ENCODE measurements around the gene SMIM8. TPM values are rescaled to one million over a fixed set of nuclear protein-coding genes. Genes with fewer than 3 reads are reported as not detected.

Gene SMIM8
- total and polyA plus RNA-seq, 2 donors (not counting 1 experiment from before 2014, with no cell fraction given) = 3.7 to 19.1 TPM

DNA sequence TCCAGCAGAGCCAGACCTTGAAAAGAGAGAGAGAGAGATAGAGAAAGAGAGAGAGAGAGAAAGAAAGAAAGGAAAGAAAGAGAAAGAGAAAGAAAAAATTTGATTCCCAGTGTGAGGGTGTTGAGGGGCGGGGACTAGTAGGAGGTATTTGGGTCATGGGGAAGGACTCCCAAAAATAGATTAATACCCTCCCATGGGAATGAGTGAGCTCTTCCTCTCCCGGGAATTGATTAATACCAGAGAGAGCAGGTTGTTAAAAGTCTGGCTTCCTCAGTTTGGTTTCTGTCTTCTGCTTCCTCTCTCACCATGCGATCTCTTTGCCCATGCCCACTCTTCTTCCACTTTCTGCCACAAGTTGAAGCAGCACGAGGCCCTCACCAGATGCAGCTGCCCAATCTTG lies 56.6 kb downstream of the SMIM8 start:
- Histone ChIP-seq H3K4me2 (replicated peaks; ENCODE audit: low read depth, low read length, poor library complexity, severe bottlenecking) (peak overlapping the region; percentile 46), H4K20me1 (ENCODE audit: control insufficient read depth, insufficient read depth, low read length, poor library complexity, severe bottlenecking) (no peaks in the 10 kb centered on the region), H3K79me2 (ENCODE audit: control insufficient read depth, insufficient read depth, low read length) (no peaks in the 10 kb centered on the region), H3K4me3 (ENCODE audit: control extremely low read depth in 1 of 5, extremely low read depth in 1 of 5, insufficient read depth in 1 of 5, low read depth in 2 of 5, low read length in 4 of 5) (no peak overlapping the region), H3K36me3 (replicated peaks in 1 of 2; ENCODE audit: control extremely low read depth in 1 of 2, control insufficient read depth in 1 of 2, extremely low read depth in 1 of 2, insufficient read depth in 2 of 2, low read length in 1 of 2) (no peaks in the 10 kb centered on the region), H3K9ac (ENCODE audit: low read length) (peak overlapping the region; percentile 19), H3K4me1 (ENCODE audit: control insufficient read depth in 2 of 2, insufficient read depth in 2 of 2, low read length in 2 of 2) (peaks cover 7 to 10% of the 10 kb centered on the region in 2 donors), H2AFZ (ENCODE audit: insufficient read depth, low read depth, low read length, poor library complexity, severe bottlenecking) (peak overlapping the region; percentile 46), H3K27me3 (replicated peaks in 1 of 4; ENCODE audit: control extremely low read depth in 1 of 4, control insufficient read depth in 3 of 4, insufficient read depth in 4 of 4, low read length in 3 of 4) (no peaks in the 10 kb centered on the region), H3K27ac (ENCODE audit: low read length in 2 of 2) (peak overlapping the region; percentile 12 to 25), H3K9me3 (ENCODE audit: control extremely low read depth in 1 of 3, control insufficient read depth in 2 of 3, insufficient read depth in 1 of 3, low read length in 2 of 3) (no peaks in the 10 kb centered on the region)
- Mint-ChIP-seq H3K4me3 (peak overlapping the region; percentile 49), H3K27ac (no peak overlapping the region), H3K9me3 (ENCODE audit: insufficient read depth) (no peaks in the 10 kb centered on the region), H3K27me3 (no peaks in the 10 kb centered on the region), H3K4me1 (peaks cover 10% of the 10 kb centered on the region)
- ATAC-seq (ENCODE audit: low read depth) = peak; percentile 31
- intact Hi-C loops (cut with micrococcal nuclease) = no loop called here
- TF ChIP-seq EZH2 (IDR thresholded peaks at IDR 0.05; ENCODE audit: borderline replicate concordance, insufficient read depth, low read depth, low read length, poor library complexity, severe bottlenecking) = no peak
- TF ChIP-seq, protein P1, sequence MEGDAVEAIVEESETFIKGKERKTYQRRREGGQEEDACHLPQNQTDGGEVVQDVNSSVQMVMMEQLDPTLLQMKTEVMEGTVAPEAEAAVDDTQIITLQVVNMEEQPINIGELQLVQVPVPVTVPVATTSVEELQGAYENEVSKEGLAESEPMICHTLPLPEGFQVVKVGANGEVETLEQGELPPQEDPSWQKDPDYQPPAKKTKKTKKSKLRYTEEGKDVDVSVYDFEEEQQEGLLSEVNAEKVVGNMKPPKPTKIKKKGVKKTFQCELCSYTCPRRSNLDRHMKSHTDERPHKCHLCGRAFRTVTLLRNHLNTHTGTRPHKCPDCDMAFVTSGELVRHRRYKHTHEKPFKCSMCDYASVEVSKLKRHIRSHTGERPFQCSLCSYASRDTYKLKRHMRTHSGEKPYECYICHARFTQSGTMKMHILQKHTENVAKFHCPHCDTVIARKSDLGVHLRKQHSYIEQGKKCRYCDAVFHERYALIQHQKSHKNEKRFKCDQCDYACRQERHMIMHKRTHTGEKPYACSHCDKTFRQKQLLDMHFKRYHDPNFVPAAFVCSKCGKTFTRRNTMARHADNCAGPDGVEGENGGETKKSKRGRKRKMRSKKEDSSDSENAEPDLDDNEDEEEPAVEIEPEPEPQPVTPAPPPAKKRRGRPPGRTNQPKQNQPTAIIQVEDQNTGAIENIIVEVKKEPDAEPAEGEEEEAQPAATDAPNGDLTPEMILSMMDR (IDR thresholded peaks at IDR 0.05) = no peak
- ChIA-PET POLR2A (no interaction called here), CTCF (interaction anchor here (0.6 to 1.5 kb wide), 2 partner anchors 14 to 19 kb away, joined by 4 to 5 read pairs; no protein-coding TSS in a partner anchor)
- WGBS (ENCODE audit: insufficient coverage) = 6% methylated on average over 2 of the region's 4 CpGs
- DNase-seq = peak; percentile 10

GRCh38 chr6:87382861-87383260 lies 60.5 kb downstream of the SMIM8 start:
- H2AFZ ChIP-seq (ENCODE audit: insufficient read depth, low read depth, low read length, poor library complexity, severe bottlenecking) = no peak overlapping the region
- ChIA-PET CTCF (no interaction called here), POLR2A (no interaction called here)
- H3K4me1 ChIP-seq (ENCODE audit: control insufficient read depth in 2 of 2, insufficient read depth in 2 of 2, low read length in 2 of 2) = peaks cover 7 to 10% of the 10 kb centered on the region in 2 donors
- H3K4me3 ChIP-seq (ENCODE audit: control extremely low read depth in 1 of 5, extremely low read depth in 1 of 5, insufficient read depth in 1 of 5, low read depth in 2 of 5, low read length in 4 of 5) = no peak overlapping the region
- no peaks in the 10 kb centered on the region for H3K27me3 ChIP-seq (replicated peaks in 1 of 4; ENCODE audit: control extremely low read depth in 1 of 4, control insufficient read depth in 3 of 4, insufficient read depth in 4 of 4, low read length in 3 of 4)
- Mint-ChIP-seq H3K4me3 (no peak overlapping the region), H3K9me3 (ENCODE audit: insufficient read depth) (no peaks in the 10 kb centered on the region), H3K4me1 (peaks cover 10% of the 10 kb centered on the region), H3K27me3 (no peaks in the 10 kb centered on the region), H3K27ac (no peak overlapping the region)
- no peaks in the 10 kb centered on the region for H3K79me2 ChIP-seq (ENCODE audit: control insufficient read depth, insufficient read depth, low read length)
- no peak for DNase-seq
- no peak for TF ChIP-seq EZH2 (IDR thresholded peaks at IDR 0.05; ENCODE audit: borderline replicate concordance, insufficient read depth, low read depth, low read length, poor library complexity, severe bottlenecking)
- TF ChIP-seq, protein P1 (IDR thresholded peaks at IDR 0.05) = no peak
- H3K9ac ChIP-seq (ENCODE audit: low read length) = no peak overlapping the region
- H4K20me1 ChIP-seq (ENCODE audit: control insufficient read depth, insufficient read depth, low read length, poor library complexity, severe bottlenecking) = no peaks in the 10 kb centered on the region
- no peaks in the 10 kb centered on the region for H3K36me3 ChIP-seq (replicated peaks in 1 of 2; ENCODE audit: control extremely low read depth in 1 of 2, control insufficient read depth in 1 of 2, extremely low read depth in 1 of 2, insufficient read depth in 2 of 2, low read length in 1 of 2)
- ATAC-seq (ENCODE audit: low read depth) = no peak
- intact Hi-C loops (cut with micrococcal nuclease) = no loop called here
- no peak overlapping the region for H3K27ac ChIP-seq (ENCODE audit: low read length in 2 of 2)
- H3K9me3 ChIP-seq (ENCODE audit: control extremely low read depth in 1 of 3, control insufficient read depth in 2 of 3, insufficient read depth in 1 of 3, low read length in 2 of 3) = no peaks in the 10 kb centered on the region
- no peak overlapping the region for H3K4me2 ChIP-seq (replicated peaks; ENCODE audit: low read depth, low read length, poor library complexity, severe bottlenecking)
- WGBS (ENCODE audit: insufficient coverage) = 100% methylated on average over 3 of the region's 5 CpGs
